ENCODE results near the gene CEP78.
A peak's percentile ranks its signal among the peaks of the same experiment; 100 is the strongest.
"Not testable (repeated sequence)": the region's sequence is repeated elsewhere in the genome, so short reads cannot be mapped to it uniquely, and the experiment has no call there.

The CEP78 gene

GRCh38 chr9:78230761-78231160, 5.1 kb upstream of the CEP78 start:
- TF ChIP-seq CTCF (IDR thresholded peaks at IDR 0.05): no peak
- Histone ChIP-seq H2AFZ (no peak overlapping the region), H3K27ac (no peak overlapping the region), H3K4me3 (ENCODE audit: low read depth, low read length) (no peak overlapping the region), H3K9me3 (ENCODE audit: control insufficient read depth, low read length) (no peaks in the 10 kb centered on the region), H3K36me3 (ENCODE audit: control insufficient read depth, insufficient read depth, low read length) (no peaks in the 10 kb centered on the region), H3K4me2 (ENCODE audit: low read length) (no peak overlapping the region), H3K4me1 (peaks cover 3% of the 10 kb centered on the region), H3K9ac (no peak overlapping the region), H3K27me3 (ENCODE audit: control insufficient read depth, insufficient read depth, low read length) (no peaks in the 10 kb centered on the region), H3K79me2 (no peaks in the 10 kb centered on the region)

GRCh38 chr9:78232471-78232870, 3.4 kb upstream of the CEP78 start:
- not testable (repeated sequence) for H3K4me1 ChIP-seq; H3K4me3 ChIP-seq (ENCODE audit: low read depth, low read length); H3K27ac ChIP-seq; H3K9me3 ChIP-seq (ENCODE audit: control insufficient read depth, low read length); H3K79me2 ChIP-seq; H2AFZ ChIP-seq; H3K4me2 ChIP-seq (ENCODE audit: low read length); H3K27me3 ChIP-seq (ENCODE audit: control insufficient read depth, insufficient read depth, low read length); H3K36me3 ChIP-seq (ENCODE audit: control insufficient read depth, insufficient read depth, low read length); H3K9ac ChIP-seq

- Histone ChIP-seq H2AFZ (peak overlapping the region; percentile 93), H3K4me3 (ENCODE audit: low read depth, low read length) (peak overlapping the region; percentile 70), H3K9ac (no peak overlapping the region), H3K36me3 (ENCODE audit: control insufficient read depth, insufficient read depth, low read length) (no peaks in the 10 kb centered on the region), H3K4me1 (peaks cover 3% of the 10 kb centered on the region), H3K4me2 (ENCODE audit: low read length) (peak overlapping the region; percentile 61), H3K27me3 (ENCODE audit: control insufficient read depth, insufficient read depth, low read length) (no peaks in the 10 kb centered on the region), H3K27ac (no peak overlapping the region), H3K9me3 (ENCODE audit: control insufficient read depth, low read length) (no peaks in the 10 kb centered on the region), H3K79me2 (no peaks in the 10 kb centered on the region)
- no peak for TF ChIP-seq CTCF (IDR thresholded peaks at IDR 0.05)
These were observed 1.1 kb upstream of the CEP78 start for GRCh38 chr9:78234810-78235209.

GRCh38 chr9:78235256-78235761, 566 bp upstream of the CEP78 start:
- TF ChIP-seq CTCF (IDR thresholded peaks at IDR 0.05): no peak
- Histone ChIP-seq H3K9ac (peak overlapping the region; percentile 46), H3K27ac (peak overlapping the region; percentile 65), H3K4me3 (ENCODE audit: low read depth, low read length) (peak overlapping the region; percentile 70), H3K9me3 (ENCODE audit: control insufficient read depth, low read length) (no peaks in the 10 kb centered on the region), H3K27me3 (ENCODE audit: control insufficient read depth, insufficient read depth, low read length) (no peaks in the 10 kb centered on the region), H2AFZ (peak overlapping the region; percentile 93), H3K4me2 (ENCODE audit: low read length) (peak overlapping the region; percentile 61), H3K79me2 (no peaks in the 10 kb centered on the region), H3K36me3 (ENCODE audit: control insufficient read depth, insufficient read depth, low read length) (no peaks in the 10 kb centered on the region), H3K4me1 (peaks cover 3% of the 10 kb centered on the region)

GRCh38 chr9:78236551-78236910, 656 bp downstream of the CEP78 start:
- peaks cover 3% of the 10 kb centered on the region for H3K4me1 ChIP-seq
- peak overlapping the region; percentile 65 for H3K27ac ChIP-seq
- no peak overlapping the region for H3K9ac ChIP-seq
- H3K79me2 ChIP-seq: no peaks in the 10 kb centered on the region
- peak overlapping the region; percentile 70 for H3K4me3 ChIP-seq (ENCODE audit: low read depth, low read length)
- no peak for TF ChIP-seq CTCF (IDR thresholded peaks at IDR 0.05)
- no peaks in the 10 kb centered on the region for H3K9me3 ChIP-seq (ENCODE audit: control insufficient read depth, low read length)
- no peaks in the 10 kb centered on the region for H3K27me3 ChIP-seq (ENCODE audit: control insufficient read depth, insufficient read depth, low read length)
- peak overlapping the region; percentile 61 for H3K4me2 ChIP-seq (ENCODE audit: low read length)
- H3K36me3 ChIP-seq (ENCODE audit: control insufficient read depth, insufficient read depth, low read length): no peaks in the 10 kb centered on the region
- H2AFZ ChIP-seq: peak overlapping the region; percentile 93
